ENCODE data around the gene STK24. TPM values are rescaled to one million over a fixed set of nuclear protein-coding genes. Genes with fewer than 3 reads are reported as not detected.

Gene STK24
- total RNA-seq, 1 donor from 2014 or later = 121 TPM

- Mint-ChIP-seq H3K4me1 (ENCODE audit: unreplicated experiment) (peaks cover 53% of the 10 kb centered on the region), H3K27ac (peak overlapping the region; percentile 96), H3K9me3 (no peaks in the 10 kb centered on the region)
Measured at GRCh38 chr13:98581381-98581780, 4.5 kb upstream of the STK24 start.

DNA sequence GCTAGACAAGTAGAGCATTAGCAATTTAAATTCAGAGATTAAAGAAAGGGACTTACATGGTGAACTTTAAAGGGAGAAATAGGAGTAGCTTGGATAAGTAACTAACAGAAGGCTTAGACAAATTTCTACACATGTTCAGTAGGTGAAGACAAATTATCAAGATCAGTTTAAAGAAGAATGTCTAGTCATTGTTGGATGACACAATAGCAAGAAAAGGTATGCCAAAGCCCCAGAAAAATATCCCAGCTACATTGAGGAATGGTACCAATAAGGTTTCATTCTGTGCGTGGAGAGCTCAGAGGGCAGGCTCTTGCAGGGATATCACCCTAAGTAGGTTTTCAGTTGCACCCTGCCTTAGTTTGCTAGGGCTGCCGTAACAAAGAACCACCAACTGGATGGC is 3.5 kb upstream of the STK24 start:
- DNase-seq (ENCODE audit: extremely low spot score, unreplicated experiment) = no peak
- H3K4me3 Mint-ChIP-seq = no peak overlapping the region
- H3K9me3 Mint-ChIP-seq = no peaks in the 10 kb centered on the region
- no peak for TF ChIP-seq CTCF (conservative IDR thresholded peaks at IDR 0.05)
- peak overlapping the region; percentile 56 for H3K27ac Mint-ChIP-seq
- no peaks in the 10 kb centered on the region for H3K27me3 Mint-ChIP-seq
- no peaks in the 10 kb centered on the region for H3K36me3 Mint-ChIP-seq
- peaks cover 46% of the 10 kb centered on the region for H3K4me1 Mint-ChIP-seq (ENCODE audit: unreplicated experiment)

More at GRCh38 chr13:98581381-98581780, 4.5 kb upstream of the STK24 start:
- Mint-ChIP-seq H3K27me3 (no peaks in the 10 kb centered on the region), H3K4me3 (no peak overlapping the region), H3K36me3 (no peaks in the 10 kb centered on the region)
- no peak for DNase-seq (ENCODE audit: extremely low spot score, unreplicated experiment)
- no peak for TF ChIP-seq CTCF (conservative IDR thresholded peaks at IDR 0.05)

DNA sequence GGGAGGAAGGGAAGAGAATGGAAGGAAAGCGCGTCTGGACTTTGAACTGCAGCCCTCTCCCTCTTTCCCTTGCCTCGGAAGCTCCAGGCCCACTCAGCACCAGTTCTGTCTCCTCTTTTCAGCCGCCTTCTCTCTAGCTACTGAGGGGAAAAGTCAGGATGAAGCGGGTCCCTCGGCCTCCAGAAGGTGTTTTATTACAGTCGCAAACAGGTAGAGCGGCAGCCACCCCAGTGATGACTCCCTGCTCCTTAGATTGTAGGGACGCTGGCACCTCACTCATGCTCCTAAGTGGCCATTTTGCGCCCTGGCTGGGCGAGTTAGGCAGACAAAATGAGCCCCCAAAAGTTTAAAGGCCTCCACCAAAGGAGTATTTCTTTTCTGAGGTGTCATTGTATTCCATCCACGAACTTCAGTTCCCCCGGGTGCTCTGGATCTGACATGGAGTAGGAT is 954 bp upstream of the STK24 start:
- no peaks in the 10 kb centered on the region for H3K9me3 Mint-ChIP-seq
- TF ChIP-seq CTCF (conservative IDR thresholded peaks at IDR 0.05) = no peak
- H3K36me3 Mint-ChIP-seq = peaks cover 3% of the 10 kb centered on the region
- no peak for DNase-seq (ENCODE audit: extremely low spot score, unreplicated experiment)
- H3K27me3 Mint-ChIP-seq = no peaks in the 10 kb centered on the region
- peaks cover 52% of the 10 kb centered on the region for H3K4me1 Mint-ChIP-seq (ENCODE audit: unreplicated experiment)
- peak overlapping the region; percentile 95 for H3K27ac Mint-ChIP-seq
- peak overlapping the region; percentile 91 for H3K4me3 Mint-ChIP-seq

DNA sequence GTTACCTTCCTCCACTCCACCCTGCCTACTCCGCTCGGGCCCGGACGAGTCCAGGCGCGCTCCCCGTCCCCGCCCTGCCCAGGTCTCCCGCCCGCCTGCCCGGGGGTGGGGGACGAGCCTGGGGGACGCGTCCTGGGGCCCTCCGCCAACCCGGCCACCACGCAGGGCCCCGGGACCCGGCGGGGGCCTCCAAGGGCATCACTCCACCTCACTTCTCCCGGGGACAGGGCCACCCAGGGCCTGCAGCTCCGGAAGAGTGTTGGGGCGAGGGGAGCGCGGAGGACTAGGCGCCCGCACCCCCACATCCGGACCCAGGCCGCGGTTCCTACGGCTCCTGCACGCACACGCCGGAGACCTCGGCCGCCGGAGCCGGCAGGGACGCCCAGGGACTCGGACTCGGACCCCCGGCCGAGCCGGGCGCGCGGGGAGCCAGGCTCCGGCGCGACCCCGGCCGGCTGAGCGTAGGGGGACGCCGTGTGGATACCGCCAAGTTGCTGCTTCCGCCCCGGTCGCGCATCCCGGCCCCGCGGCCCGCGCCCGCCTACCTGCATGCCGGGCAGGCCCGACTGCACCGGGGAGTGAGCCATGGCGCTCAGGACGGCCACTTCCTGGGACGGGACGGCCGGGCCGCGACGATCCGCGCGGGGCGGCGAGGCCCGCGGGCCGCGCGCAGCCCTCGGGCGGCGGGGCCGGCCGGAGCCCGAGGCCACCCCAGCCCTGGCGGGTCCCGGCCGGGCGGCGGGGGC is 534 bp downstream of the STK24 start:
- peaks cover 3% of the 10 kb centered on the region for H3K36me3 Mint-ChIP-seq
- H3K9me3 Mint-ChIP-seq = no peaks in the 10 kb centered on the region
- peaks cover 52% of the 10 kb centered on the region for H3K4me1 Mint-ChIP-seq (ENCODE audit: unreplicated experiment)
- H3K4me3 Mint-ChIP-seq = peak overlapping the region; percentile 96
- TF ChIP-seq CTCF (conservative IDR thresholded peaks at IDR 0.05) = no peak
- peak; percentile 71 for DNase-seq (ENCODE audit: extremely low spot score, unreplicated experiment)
- no peaks in the 10 kb centered on the region for H3K27me3 Mint-ChIP-seq
- no peak overlapping the region for H3K27ac Mint-ChIP-seq

GRCh38 chr13:98575904-98576199 is 1.1 kb downstream of the STK24 start:
- H3K27me3 Mint-ChIP-seq = no peaks in the 10 kb centered on the region
- DNase-seq (ENCODE audit: extremely low spot score, unreplicated experiment) = no peak
- TF ChIP-seq CTCF (conservative IDR thresholded peaks at IDR 0.05) = no peak
- H3K4me1 Mint-ChIP-seq (ENCODE audit: unreplicated experiment) = peaks cover 58% of the 10 kb centered on the region
- peak overlapping the region; percentile 96 for H3K4me3 Mint-ChIP-seq
- peaks cover 3% of the 10 kb centered on the region for H3K36me3 Mint-ChIP-seq
- H3K9me3 Mint-ChIP-seq = no peaks in the 10 kb centered on the region
- peak overlapping the region; percentile 94 for H3K27ac Mint-ChIP-seq
